HG02970 (cell line): ENCODE data around the gene THTPA.

Experiments
- ATAC-seq: cut with Tn5 transposase; IDR thresholded peaks from one replicate; pipeline ENCODE4 v1.9.1; 2021; ENCODE audit warnings: mild to moderate bottlenecking, moderate library complexity, moderate number of reproducible peaks; ENCODE audit not compliant: unreplicated experiment, low FRiP score

The THTPA gene

DNA sequence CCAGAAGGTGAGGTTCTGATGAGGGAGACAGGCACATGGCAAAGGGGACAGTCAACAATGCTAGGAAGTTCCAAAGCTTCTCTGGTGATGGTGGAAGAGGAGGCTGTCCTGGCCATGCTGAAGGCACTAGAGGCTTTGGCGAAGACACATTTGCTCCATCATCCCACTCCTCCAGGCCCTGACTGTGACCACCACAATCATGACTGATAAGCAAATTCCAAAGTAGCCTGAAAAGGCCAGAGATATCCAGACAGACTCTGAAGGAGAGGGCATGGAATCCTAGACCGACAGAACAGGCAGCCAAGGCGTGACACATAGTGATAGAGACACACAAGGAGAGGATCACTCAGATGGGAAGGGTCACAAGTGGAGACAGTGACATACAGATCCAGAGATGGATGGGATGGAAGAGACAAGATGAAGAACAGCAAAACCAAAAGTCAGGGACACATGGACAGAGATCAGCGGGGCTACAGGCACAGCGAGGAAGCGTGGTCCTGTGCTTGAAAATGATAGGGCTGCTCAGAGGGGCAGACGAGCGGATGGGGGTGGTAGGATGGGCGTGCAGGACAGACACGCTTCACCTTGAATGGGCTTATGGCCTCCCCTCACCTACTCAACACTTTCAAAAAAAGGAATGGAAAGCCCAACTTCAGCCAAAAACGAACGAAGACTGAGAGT is 5.8 kb upstream of the THTPA start:
- no peak for ATAC-seq

DNA sequence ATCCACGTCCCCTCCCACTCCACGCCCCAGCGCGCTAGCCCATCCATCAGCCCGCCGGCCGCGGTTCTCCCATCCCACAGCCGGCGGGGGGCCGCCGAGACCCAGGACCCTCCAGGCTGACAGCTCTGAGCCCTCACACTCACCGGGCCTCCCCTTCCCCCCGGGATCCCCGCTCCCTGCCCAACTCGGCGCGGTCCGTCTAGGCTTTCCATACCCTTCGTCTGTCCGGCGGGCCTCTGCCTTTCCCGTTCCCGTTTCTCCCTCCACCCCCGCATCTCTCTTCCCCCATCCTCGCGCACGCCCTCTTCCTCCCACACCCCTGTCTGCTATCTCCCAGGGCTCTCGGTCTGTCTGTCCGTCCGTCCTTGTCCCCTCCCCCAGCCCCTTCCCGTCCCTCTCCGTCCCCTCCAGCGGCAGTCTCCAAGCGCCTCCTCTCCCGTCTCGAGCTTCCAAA is 5.2 kb upstream of the THTPA start:
- ATAC-seq = no peak

DNA sequence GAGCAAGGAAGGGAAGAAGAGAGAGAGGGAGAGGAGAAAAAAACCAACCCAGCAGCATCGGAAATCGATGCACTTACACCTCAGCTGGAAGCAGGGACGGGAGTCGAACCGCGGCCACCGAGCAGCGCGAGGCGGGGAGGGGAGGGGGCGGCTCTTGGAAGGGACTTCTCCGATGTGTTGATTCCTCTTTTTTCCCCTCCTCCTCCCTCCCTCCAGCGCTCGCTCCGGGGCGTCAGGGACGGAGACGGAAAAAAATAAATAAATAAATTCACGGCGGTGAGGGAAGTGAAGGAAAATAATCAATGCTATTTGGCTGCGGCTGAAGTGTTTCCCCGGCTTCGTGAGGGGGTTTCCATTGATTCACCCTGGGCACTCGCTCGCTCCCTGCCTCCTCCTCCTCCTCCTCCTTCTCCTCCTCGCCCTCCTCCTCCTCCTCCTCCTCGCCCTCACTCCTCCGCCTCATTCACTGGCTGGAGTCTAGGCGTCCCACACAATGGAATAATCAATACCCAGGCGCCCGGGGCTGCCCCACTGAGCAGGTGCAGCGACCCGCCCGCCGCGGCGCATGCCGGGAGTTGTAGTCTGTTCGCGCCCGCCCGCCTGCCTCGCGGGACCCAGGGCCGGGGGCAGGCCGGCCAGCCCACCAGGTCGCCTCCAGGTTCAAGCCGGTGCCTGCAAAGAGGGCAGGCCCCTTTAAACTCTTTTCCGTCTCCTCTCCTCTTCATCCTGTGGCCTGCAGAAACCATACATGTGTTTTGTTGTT is 4.6 kb upstream of the THTPA start, which contains the start of gene ZFHX2:
Gene ZFHX2, minus strand, starts transcription at position 500 of the 763 bp plus-strand sequence. CDS start 16,440 bp downstream, outside the sequence.
- peak; percentile 45 for ATAC-seq

DNA sequence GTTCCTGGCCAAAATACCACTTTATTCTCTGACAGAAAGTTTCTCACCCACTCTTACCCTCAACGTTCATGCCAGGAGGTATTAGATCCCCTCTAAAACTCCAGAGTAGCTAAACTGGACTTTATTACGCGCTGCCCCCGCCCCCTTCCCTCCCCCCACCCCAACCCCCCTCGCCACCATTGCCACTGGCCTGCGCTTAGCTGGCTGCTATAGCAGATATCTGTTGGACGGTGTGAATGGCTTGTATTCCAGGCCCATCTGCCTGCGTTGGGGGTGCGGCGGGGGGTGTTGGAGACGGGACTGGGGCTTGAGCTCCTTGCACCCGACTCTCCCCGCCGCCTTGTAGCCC is 564 bp upstream of the THTPA start:
- no peak for ATAC-seq

DNA sequence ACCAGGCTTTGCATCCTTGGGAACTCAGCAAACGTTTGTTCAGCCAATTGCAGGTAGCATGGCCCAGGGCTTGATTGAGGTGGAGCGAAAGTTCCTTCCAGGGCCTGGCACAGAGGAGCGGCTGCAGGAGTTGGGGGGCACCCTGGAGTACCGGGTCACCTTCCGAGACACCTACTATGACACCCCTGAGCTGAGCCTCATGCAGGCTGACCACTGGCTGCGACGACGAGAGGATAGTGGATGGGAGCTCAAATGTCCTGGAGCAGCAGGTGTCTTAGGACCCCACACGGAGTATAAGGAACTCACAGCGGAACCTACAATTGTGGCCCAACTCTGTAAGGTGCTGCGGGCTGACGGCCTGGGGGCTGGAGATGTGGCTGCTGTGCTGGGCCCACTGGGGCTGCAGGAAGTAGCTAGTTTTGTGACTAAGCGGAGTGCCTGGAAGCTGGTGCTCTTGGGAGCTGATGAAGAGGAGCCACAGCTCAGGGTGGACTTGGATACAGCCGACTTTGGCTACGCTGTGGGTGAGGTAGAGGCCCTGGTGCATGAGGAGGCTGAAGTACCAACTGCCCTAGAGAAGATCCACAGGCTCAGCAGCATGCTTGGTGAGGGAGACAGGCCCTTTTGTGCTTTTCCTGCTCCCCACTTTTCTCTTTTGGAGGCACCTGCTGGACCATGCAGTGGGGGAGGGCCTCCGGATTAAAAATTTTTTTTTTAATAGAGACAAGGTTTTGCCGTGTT is 799 bp downstream of the THTPA start:
- ATAC-seq = no peak

DNA sequence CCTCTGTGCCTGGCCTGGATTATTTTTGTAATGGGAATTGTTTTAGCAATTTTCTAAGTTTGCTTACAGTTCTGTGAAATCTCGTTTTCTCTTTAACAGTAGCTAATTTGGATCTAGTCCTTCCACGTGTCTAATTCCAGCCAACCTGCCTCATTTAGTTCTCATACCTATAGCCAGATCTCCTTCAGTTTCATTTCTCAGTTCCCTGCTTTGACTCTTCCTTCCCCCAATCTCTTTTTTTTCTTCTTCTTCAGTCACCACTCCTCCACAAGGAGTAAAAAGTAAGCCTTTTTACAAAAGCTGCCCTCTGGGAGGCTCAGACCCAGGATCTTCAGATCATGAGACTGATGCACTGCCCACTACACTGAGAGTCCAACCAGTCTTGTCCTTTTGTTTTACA is 1.4 kb downstream of the THTPA start:
- no peak for ATAC-seq

DNA sequence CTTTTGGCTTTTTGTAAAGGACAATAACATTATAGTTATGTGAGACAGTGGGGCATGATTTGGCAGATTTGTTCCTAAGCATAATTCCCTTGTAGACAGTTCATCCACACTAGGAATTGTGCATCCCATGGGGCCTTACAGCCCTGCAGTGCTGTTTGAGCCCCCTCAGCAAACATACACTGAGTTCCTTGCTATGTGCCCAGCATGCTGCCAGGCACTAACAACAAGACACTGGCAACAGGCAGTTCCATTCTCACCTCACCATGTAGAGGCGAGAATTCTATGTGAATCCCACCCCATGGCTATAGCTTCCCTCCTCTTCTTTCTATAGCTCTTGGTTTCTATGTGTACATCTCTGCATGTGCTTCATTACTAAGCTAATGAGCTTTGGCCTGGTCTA is 1.9 kb downstream of the THTPA start:
- ATAC-seq = no peak

DNA sequence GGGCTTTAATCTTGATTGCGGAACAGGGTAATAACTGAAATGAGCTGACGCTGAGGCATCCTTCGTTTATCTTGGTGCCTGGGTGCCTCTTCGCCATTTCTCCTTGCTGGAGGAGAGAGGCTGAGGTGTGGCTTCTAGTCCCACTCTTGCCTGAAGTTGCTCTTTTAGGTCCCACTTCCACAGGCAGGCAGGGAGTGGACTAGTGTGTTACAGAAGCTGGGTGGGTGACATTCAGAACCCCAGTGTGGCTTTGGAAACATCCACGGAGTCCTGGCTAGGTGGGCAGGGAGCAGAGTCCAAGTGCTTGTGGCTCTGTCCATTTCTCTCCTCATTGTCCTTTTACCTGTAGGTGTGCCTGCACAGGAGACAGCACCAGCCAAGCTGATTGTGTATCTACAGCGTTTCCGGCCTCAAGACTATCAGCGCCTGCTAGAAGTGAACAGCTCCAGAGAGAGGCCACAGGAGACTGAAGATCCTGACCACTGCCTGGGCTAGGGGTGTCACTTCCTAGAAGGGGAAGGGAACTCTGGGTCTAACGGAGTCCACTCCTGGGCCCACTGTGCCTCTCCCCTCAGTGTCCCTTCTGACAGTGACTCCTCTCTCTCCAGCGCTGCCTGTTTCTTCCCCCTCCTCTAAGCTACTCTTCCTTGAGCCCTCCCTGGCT is 2.4 kb downstream of the THTPA start:
- ATAC-seq = no peak

DNA sequence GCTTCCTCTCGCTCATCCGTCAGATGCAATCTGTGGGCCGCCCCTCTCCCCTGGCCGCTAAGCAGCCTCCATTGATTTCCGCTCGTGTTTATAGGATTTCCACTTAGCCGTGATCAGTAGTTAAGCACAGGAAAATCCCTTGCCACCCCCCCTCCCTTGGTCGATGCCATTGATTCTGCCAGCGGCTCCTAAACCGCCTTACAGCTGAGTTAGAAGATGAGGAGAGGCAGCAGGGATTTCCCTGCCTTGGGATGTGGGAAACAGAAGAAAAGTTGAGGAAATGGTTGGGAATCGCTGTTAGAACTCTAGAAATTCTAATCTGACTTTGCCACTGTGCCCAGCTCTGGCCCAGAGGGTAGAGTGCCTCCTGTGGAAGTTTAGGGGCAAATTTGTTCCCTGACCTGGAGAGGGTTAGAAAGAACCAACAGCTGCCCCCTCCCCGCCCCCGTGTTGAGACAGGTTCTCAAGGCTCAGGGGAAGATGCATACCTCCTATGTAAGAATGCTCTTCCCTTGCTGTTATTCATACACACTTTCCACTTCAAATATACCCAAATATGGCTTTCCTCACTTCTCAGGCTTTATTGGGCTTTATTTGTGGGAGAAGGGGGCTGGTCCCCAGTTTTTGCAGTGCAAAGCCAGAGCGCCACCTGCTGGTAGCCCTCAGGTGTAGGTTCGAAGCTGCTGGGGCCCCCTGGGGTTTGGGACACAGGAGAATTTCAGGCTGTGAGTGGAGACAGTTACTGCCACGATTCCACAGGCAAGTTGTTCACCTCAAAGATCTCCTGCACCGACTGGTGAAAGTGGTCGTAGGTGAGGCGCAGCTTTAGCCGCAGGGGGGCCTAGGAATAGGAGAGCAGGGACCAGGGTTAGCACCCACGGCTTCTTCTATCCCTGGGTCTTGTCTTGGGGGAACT is 3.2 kb downstream of the THTPA start:
- ATAC-seq = no peak

DNA sequence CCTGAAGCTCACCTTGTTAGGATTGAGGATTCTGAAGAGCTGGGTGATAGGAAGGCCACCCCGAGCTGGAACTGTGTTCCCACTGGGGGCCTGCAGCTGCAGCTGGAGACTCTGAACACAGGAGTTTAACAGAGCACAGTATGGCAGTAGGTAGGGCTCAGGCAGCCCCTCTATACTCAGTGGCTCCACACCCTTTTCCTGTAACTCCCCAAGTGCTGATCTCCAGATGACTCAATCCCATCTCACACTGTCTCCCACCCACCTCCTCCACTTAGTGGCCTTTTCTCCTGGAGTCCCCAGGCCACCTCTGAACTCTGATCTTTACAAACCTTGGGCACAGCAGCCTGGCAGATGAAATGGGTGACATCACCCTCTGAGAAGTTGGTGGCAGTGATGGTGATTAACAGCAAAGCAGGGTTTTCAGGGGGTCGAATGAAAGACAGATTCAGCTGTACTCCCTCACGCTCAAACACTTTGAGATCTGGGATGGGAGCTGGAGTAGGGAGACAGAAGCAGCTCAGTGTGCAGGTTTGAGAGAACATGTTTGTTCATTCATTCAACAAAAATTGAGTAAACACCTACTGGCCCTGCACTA is 4.0 kb downstream of the THTPA start:
- ATAC-seq = no peak

DNA sequence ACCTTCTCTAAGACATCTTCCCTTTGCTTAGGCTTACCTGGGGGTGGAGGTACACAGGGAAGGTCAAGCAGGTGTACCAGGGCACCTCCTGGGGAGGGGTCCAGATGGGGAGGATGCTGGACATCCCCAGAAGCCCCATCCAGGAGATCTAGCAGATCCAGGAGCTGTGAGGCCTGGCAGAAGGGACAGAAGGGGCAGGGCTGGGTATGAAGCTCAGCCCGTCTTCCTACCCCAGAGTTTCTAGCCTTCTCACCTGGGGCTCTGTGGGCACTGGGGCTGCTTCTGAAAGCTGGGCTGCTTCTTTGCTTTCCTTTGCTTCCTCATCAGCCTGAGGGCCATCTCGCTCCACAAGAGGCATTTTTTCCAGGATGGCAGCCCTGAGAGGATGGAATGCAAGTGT is 5.2 kb downstream of the THTPA start:
- no peak for ATAC-seq

DNA sequence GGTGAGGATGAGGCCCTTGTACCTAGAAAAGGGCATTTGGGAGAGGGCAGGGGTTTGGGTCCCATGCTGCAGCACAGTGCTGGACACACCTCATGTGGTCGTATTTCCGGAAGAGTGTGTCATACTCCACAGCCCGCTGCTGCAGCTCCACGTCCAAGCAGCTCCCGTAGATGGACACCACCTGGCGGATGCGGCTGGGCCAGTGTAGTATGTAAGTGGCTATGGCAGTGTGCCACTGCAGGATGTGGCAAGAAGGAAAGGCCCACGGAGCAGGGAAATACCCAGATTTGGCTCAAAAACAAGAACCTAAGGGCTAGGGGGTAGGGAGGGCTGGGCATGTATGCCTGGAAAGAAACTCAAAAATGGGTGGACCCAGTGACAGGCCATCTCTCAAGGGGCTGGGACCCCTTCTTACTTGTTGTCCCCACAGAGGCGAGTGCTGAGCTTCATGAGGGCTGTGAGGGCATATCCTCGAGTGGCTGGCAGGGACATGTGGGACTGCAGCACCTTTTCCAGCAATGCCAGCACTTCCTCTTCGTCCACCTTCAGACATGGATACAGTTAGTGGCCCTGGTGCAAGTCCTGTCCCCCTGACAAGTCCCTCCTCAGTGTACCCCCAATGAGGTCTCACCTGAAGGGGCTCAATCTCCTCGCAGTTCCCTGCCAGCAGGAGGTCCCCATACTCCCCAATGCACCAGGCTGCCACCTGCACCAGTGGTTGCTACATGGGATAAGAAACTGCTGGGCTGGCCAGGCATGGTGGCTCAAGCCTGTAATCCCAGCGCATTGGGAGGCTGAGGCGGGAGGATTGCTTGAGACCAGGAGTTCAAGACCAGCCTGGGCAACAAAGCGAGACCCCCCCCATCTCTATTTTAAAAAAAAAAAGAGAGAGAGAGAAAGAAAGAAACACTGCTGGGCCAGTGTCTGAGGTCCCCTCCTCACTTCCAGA is 6.1 kb downstream of the THTPA start:
- ATAC-seq = no peak

DNA sequence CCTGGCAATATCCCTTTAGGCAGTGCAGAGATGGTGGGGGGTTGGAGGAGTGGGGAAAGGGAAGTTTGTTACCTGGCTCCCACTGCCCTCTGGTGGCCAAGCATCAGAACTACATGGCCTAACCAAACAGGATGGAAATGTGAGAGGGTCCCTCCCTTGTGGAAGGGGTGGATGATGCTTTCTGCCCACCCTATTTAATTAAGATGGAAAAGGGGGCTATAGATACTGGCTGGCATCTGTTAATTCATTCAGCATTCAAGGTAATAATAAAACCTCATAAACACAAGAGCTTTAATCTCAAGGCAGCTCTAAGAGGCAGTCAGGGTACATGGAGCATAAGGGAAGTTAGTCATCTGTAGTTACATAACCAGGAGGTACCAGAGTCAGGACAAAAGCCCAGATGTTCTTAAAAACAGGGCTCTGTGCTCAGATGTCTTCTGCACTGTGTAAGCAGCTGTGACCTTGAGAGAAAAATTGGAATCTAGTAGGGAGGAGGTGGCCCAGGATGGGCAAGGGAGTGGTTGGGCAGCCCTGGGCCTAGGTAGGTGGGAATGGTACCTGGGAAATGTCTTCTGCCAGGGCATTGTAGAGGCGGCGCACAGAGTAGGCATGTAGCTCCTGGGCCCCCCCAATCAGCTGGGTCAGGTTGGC is 6.9 kb downstream of the THTPA start:
- no peak for ATAC-seq

DNA sequence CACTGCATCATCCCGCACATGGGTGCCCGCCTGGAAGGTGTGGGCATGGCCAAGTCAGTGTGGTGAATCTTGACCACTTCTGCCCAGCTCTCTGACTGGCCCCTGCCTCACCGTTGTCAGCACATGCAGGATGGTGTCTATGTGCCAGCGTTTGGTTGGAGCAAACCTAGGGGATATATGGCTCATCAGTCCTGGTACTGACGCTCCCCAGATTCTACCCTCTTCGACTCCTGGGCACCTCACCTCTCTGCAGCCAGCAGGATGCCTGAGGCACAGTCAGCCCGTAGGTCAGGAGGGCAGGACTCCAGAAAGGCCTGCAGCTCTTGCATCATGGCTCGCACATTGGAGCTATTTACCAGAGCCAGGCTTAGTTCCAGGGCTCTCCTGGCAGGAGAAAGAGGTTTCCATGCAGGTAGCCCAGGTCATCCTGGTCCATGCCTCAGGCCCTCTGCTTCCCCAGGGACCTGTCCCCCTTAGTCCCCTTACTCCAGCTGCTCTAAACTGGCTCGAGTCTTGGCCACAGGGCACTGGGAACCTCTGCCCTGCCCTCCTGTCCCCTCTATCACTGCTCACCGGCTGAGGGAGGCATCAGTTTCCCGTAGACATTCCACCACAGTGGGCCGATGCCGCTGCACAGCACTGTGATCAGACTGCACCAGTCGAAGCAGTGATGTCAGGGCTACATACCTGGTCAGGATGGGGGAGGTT is 7.6 kb downstream of the THTPA start:
- no peak for ATAC-seq

DNA sequence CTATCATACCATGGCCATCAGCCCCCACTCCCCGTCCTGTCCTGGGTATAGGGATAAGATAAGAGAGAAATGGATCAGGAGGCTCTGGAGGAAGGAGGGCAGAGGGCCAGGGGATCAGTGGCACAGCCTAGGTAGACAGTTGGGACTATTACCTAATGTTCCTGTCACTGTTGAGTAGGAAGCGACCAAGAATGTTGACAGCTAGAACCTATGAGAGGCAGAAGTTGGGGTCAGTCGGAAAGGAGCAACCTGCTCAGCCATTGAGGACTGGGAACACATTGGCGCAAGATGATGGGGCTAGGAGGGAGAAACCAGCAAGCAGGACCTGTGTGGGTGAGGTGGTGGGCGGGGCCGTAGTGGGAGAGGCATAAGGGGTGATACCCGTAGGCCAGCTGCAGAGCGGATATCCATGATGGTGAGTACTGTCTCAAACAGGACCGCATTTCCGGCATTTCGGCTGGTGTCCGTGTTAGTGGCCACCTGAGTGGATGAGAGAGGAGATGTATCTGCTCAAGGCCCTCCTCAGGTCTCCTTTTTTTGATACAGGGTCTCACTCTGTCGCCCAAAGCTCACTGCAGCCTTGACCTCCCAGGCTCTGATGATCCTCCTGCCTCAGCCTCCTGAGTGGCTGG is 8.2 kb downstream of the THTPA start:
- no peak for ATAC-seq

DNA sequence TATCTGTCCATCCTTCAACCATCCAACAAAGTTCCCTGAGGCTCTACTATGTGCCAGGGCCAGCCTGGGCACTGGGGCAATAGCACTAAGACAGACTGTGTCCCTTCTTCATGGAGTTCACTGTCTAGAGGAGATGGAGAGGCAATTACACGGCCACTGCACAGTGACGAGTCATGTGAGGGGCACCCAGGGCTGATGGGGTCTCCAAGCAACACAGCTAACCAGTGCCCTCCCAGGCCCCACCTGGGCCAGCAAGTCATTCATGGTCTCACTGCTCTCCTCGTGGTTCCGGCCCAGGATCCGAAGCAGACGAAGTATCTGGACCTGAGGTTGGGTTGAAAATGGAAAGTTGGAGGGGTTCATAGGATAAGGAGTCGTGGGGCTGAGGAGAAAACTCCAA is 8.8 kb downstream of the THTPA start:
- no peak for ATAC-seq

DNA sequence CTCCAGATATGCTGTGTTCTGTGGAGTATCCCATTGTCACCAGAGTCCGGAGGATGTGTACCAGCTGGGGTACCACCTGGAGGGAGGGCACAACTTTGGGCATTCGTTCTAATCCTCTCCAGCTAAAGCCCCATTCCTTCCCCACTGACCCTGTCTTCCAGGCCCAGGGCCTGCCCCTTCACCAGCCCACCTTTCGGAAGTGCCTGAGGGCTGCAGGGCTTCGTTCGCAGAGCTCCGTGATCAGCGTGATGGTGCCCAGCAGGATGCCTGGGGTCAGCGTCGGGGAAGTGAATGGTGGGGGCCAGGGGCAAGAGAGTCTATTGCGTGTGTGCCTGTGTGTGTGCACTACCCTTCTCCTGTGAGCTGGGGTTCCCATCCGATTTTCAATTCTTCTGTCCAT is 9.6 kb downstream of the THTPA start:
- no peak for ATAC-seq
